Bronchial epithelial cell (primary cell): ENCODE results near the gene SUMO2. TPM values are rescaled to one million over a fixed set of nuclear protein-coding genes. Genes with fewer than 3 reads are reported as not detected.
A peak's percentile ranks its signal among the peaks of the same experiment; 100 is the strongest.
"Not testable (repeated sequence)": the region's sequence is repeated elsewhere in the genome, so short reads cannot be mapped to it uniquely, and the experiment has no call there.

ENCODE experiments used
- DNase-seq: peaks from one replicate; pipeline ENCODE4 v3.0.0-alpha.2; 2010; ENCODE audit warnings: low read depth
- FAIRE-seq: peaks from 2 replicates; lab custom pipeline; 2011; peaks lifted over from hg19 to GRCh38; lab: Jason Lieb, UNC
- H3K27me3 ChIP-seq: 2 replicates; pipeline ENCODE4 v1.5.1; 2011; ENCODE audit warnings: low read length; ENCODE audit not compliant: control insufficient read depth, insufficient read depth
- H3K36me3 ChIP-seq: 2 replicates; pipeline ENCODE4 v1.5.1; 2011; ENCODE audit warnings: low read length; ENCODE audit not compliant: control insufficient read depth, insufficient read depth
- H3K4me3 ChIP-seq: 2 replicates; pipeline ENCODE4 v1.5.1; 2011; ENCODE audit warnings: mild to moderate bottlenecking, low read depth, low read length, control low read depth
- CTCF ChIP-seq: IDR thresholded peaks from 2 replicates; pipeline ENCODE4 v1.5.1; 2011; ENCODE audit warnings: mild to moderate bottlenecking, moderate library complexity, low read length, control low read depth, inconsistent platforms; ENCODE audit not compliant: insufficient read depth, severe bottlenecking
- total RNA-seq: library from RNA; depleted of rRNA; stranded (reverse); fragments of >200 nt; gene quantifications from 2 replicates; pipeline ENCODE4 v1.2.1, GENCODE V29; 2014

Gene SUMO2
- total RNA-seq, 1 donor from 2014 or later: 87.1 TPM

- DNase-seq (peak; percentile 41), FAIRE-seq (no peak)
- no peak overlapping the region for H3K4me3 ChIP-seq
Observed at GRCh38 chr17:75135452-75135851, 47.3 kb downstream of the SUMO2 start.

GRCh38 chr17:75133607-75134347, 49.0 kb downstream of the SUMO2 start:
- FAIRE-seq, H3K27me3 ChIP-seq, H3K4me3 ChIP-seq, H3K36me3 ChIP-seq: not testable (repeated sequence)
- DNase-seq: peak; percentile 71

More at GRCh38 chr17:75135452-75135851, 47.3 kb downstream of the SUMO2 start:
- Histone ChIP-seq H3K36me3 (no peaks in the 10 kb centered on the region), H3K27me3 (no peaks in the 10 kb centered on the region)
- no peak for TF ChIP-seq CTCF

- FAIRE-seq (no peak), DNase-seq (no peak)
- H3K4me3 ChIP-seq: no peak overlapping the region
- peaks cover 4% of the 10 kb centered on the region for H3K36me3 ChIP-seq
- no peak for TF ChIP-seq CTCF
- no peaks in the 10 kb centered on the region for H3K27me3 ChIP-seq
Observed at GRCh38 chr17:75133001-75133400, 49.8 kb downstream of the SUMO2 start.

- H3K36me3 ChIP-seq, FAIRE-seq, DNase-seq, H3K27me3 ChIP-seq: not testable (repeated sequence)
- H3K4me3 ChIP-seq: peak overlapping the region; percentile 78
Observed at GRCh38 chr17:75132018-75133000, 50.5 kb downstream of the SUMO2 start.

- peak; percentile 76 for TF ChIP-seq CTCF
- FAIRE-seq (no peak), DNase-seq (no peak)
- peak within 1 kb of the TSS; percentile 78 for H3K4me3 ChIP-seq
- H3K36me3 ChIP-seq: peaks cover 4% of the 10 kb centered on the region
- no peaks in the 10 kb centered on the region for H3K27me3 ChIP-seq
Observed at GRCh38 chr17:75131278-75132017, 51.3 kb downstream of the SUMO2 start, which contains the start of gene NT5C. Gene NT5C (minus strand): TSS chr17:75131742. CDS start chr17:75131707, 35 bp downstream.

- FAIRE-seq (no peak), DNase-seq (peak; percentile 43)
- Histone ChIP-seq H3K27me3 (no peaks in the 10 kb centered on the region), H3K36me3 (peaks cover 4% of the 10 kb centered on the region), H3K4me3 (peak overlapping the region; percentile 78)
- peak; percentile 64 for TF ChIP-seq CTCF
Observed at GRCh38 chr17:75130632-75131277, 52.0 kb downstream of the SUMO2 start.
